Endothelial cell of umbilical vein (primary cell): ENCODE results near the gene ITGB3BP. TPM values are rescaled to one million over a fixed set of nuclear protein-coding genes. Genes with fewer than 3 reads are reported as not detected.
"Not testable (repeated sequence)": the region's sequence is repeated elsewhere in the genome, so short reads cannot be mapped to it uniquely, and the experiment has no call there.

Source experiments
- BruUV-seq: library from RNA; stranded (reverse); fragments of 400-500 nt; replicated peaks from 2 replicates; lab custom pipeline; 2021; lab: Mats Ljungman, UMichigan
- CTCF ChIA-PET: fragments of 300-600, 350-600 bp; sonication (Branson Sonifier 250); formaldehyde crosslinking; loops from one replicate; lab custom pipeline; 2021; ENCODE audit warnings: antibody characterized with exemption, inconsistent platforms; lab: Charles Lee
- POLR2A ChIA-PET: fragments of 300-600, 350-600 bp; sonication (Branson Sonifier 250); formaldehyde crosslinking; loops from one replicate; lab custom pipeline; 2021; ENCODE audit warnings: antibody characterized with exemption, inconsistent platforms; lab: Charles Lee
- DNase-seq: peaks from one replicate; pipeline ENCODE4 v3.0.0-alpha.2; 2011; ENCODE audit warnings: low read depth, low spot score
- FAIRE-seq: peaks from 2 replicates; lab custom pipeline; 2011; peaks lifted over from hg19 to GRCh38; lab: Jason Lieb, UNC
- H2AFZ ChIP-seq: 2 replicates; pipeline ENCODE4 v1.6.0; 2012; ENCODE audit warnings: low read depth, low read length, control low read depth, inconsistent platforms
- H3K27ac ChIP-seq: 2 replicates; pipeline ENCODE4 v1.5.1; 2011; ENCODE audit warnings: low read depth, mild to moderate bottlenecking, control low read depth, low read length, moderate library complexity; ENCODE audit not compliant: insufficient read depth
- H3K27me3 ChIP-seq, 2 experiments: 2 replicates each; pipeline versions ENCODE4 v1.6.0 to v1.6.1; 2011; ENCODE audit warnings: low read length in 2 of 2, mixed read lengths in 1 of 2; ENCODE audit not compliant: control insufficient read depth in 2 of 2, insufficient read depth in 2 of 2
- H3K36me3 ChIP-seq, 2 experiments: 2 replicates in 1 of 2; 3 replicates in 1 of 2; pipeline ENCODE4 v1.5.1; 2011; ENCODE audit warnings: low read length in 2 of 2, mild to moderate bottlenecking in 1 of 2, moderate library complexity in 1 of 2; ENCODE audit not compliant: control insufficient read depth in 2 of 2, insufficient read depth in 2 of 2; ENCODE audit errors: extremely low read depth in 1 of 2
- H3K4me1 ChIP-seq: 3 replicates; pipeline ENCODE4 v1.5.1; 2011; ENCODE audit warnings: mild to moderate bottlenecking, low read length; ENCODE audit not compliant: control insufficient read depth, insufficient read depth; ENCODE audit errors: extremely low read depth
- H3K4me2 ChIP-seq: 2 replicates; pipeline ENCODE4 v1.6.1; 2011; ENCODE audit warnings: low read length, control low read depth, mixed read lengths; ENCODE audit not compliant: insufficient read depth
- H3K4me3 ChIP-seq, 3 experiments: fragments of 200-600 bp in 1 of 3; sonication (generic), shearing (Covaris generic) in 1 of 3; replicated peaks in 1 of 3; 2 replicates each; pipeline ENCODE4 v1.5.1; 2011 to 2016; ENCODE audit warnings: control low read depth in 3 of 3, low read length in 3 of 3, mild to moderate bottlenecking in 2 of 3, inconsistent platforms in 1 of 3, low read depth in 1 of 3, moderate library complexity in 1 of 3; ENCODE audit not compliant: insufficient read depth in 1 of 3
- H3K79me2 ChIP-seq: 2 replicates; pipeline ENCODE4 v1.6.0; 2012; ENCODE audit warnings: low read length, inconsistent platforms; ENCODE audit not compliant: control insufficient read depth, insufficient read depth
- H3K9ac ChIP-seq: replicated peaks from 2 replicates; pipeline ENCODE3; 2011; ENCODE audit warnings: low read length, control low read depth; ENCODE audit not compliant: insufficient read depth; ENCODE audit errors: extremely low read depth
- H3K9me1 ChIP-seq: replicated peaks from 3 replicates; pipeline ENCODE4 v1.6.0; 2011; ENCODE audit warnings: mild to moderate bottlenecking, low read length; ENCODE audit not compliant: control insufficient read depth, insufficient read depth; ENCODE audit errors: extremely low read depth
- H3K9me3 ChIP-seq: replicated peaks from 2 replicates; pipeline ENCODE4 v1.5.1; 2012; ENCODE audit warnings: low read length, inconsistent platforms; ENCODE audit not compliant: control insufficient read depth, insufficient read depth
- H4K20me1 ChIP-seq: replicated peaks from 2 replicates; pipeline ENCODE3; 2011; ENCODE audit warnings: mild to moderate bottlenecking, low read length; ENCODE audit not compliant: control insufficient read depth, insufficient read depth; ENCODE audit errors: extremely low read depth
- EZH2 ChIP-seq: IDR thresholded peaks from 2 replicates; pipeline ENCODE4 v1.6.1; 2012; ENCODE audit warnings: borderline replicate concordance, low read depth, mild to moderate bottlenecking, moderate library complexity, low read length, inconsistent platforms; ENCODE audit not compliant: severe bottlenecking
- FOS ChIP-seq: IDR thresholded peaks from 2 replicates; pipeline ENCODE4 v1.6.1; 2011; ENCODE audit warnings: mild to moderate bottlenecking, low read length, moderate library complexity, borderline replicate concordance; ENCODE audit not compliant: insufficient read depth
- GATA2 ChIP-seq: IDR thresholded peaks from 2 replicates; pipeline ENCODE4 v1.7.0; 2011; ENCODE audit warnings: low read depth, mild to moderate bottlenecking, moderate library complexity, mixed read lengths, low read length; ENCODE audit not compliant: insufficient read length, insufficient read depth
- JUN ChIP-seq: IDR thresholded peaks from 2 replicates; pipeline ENCODE4 v1.6.1; 2011; ENCODE audit warnings: borderline replicate concordance, low read depth; ENCODE audit not compliant: insufficient read length, insufficient read depth
- MYC ChIP-seq: IDR thresholded peaks from one replicate; pipeline ENCODE4 v1.6.1; 2011; ENCODE audit warnings: mild to moderate bottlenecking, low read depth, low read length
- POLR2A ChIP-seq: IDR thresholded peaks from 2 replicates; pipeline ENCODE4 v1.6.1; 2012; ENCODE audit warnings: low read depth, mild to moderate bottlenecking, control low read depth, low read length
- POLR2AphosphoS5 ChIP-seq: IDR thresholded peaks from 2 replicates; pipeline ENCODE4 v1.6.1; 2012; ENCODE audit warnings: low read depth, mild to moderate bottlenecking, control low read depth, low read length, moderate library complexity; ENCODE audit not compliant: insufficient read depth
- dilution Hi-C: fragments of 300-500 bp; cut with MboI; formaldehyde crosslinking; loops from one replicate; pipeline ENCODE4 v1.15.0; 2019; ENCODE audit warnings: low sequenced_read_pairs; ENCODE audit not compliant: extremely low pct_ligation_motif_present
- intact Hi-C: fragments of 100-400 bp; cut with micrococcal nuclease; formaldehyde crosslinking; loops from one replicate; pipeline ENCODE4 v1.10.0; 2022
- polyA plus RNA-seq, 4 experiments: library from polyadenylated mRNA; depleted of rRNA in 3 of 4; stranded (reverse) in 3 of 4; unstranded in 1 of 4; fragments of >200 nt; gene quantifications; 2 replicates each; pipeline versions ENCODE4 v1.2.1 to v1.2.3, GENCODE V29; 2011 to 2012; ENCODE audit warnings: missing spikeins in 1 of 4
- total RNA-seq: library from RNA; stranded (reverse); gene quantifications from 2 replicates; pipeline ENCODE4 v1.2.3, GENCODE V29; 2021
- TF ChIP-seq, protein P1 (sequence below): IDR thresholded peaks from 2 replicates; pipeline ENCODE4 v1.6.1; 2011; ENCODE audit not compliant: insufficient read depth, insufficient read length
- TF ChIP-seq, protein P2 (sequence below), 2 donors: IDR thresholded peaks; 1 replicate in 1 of 2; 2 replicates in 1 of 2; pipeline ENCODE4 v1.5.1; 2011; ENCODE audit warnings: low read length in 2 of 2, mild to moderate bottlenecking in 2 of 2, moderate library complexity in 2 of 2, control low read depth in 1 of 2, inconsistent platforms in 1 of 2, low read depth in 1 of 2; ENCODE audit not compliant: insufficient read depth in 1 of 2; ENCODE audit errors: extremely low read depth in 1 of 2

ITGB3BP gene
- total and polyA plus RNA-seq, 2 donors (not counting 3 experiments of a cell fraction or from before 2014, with no cell fraction given), result 5.3 to 24.4 TPM

DNA sequence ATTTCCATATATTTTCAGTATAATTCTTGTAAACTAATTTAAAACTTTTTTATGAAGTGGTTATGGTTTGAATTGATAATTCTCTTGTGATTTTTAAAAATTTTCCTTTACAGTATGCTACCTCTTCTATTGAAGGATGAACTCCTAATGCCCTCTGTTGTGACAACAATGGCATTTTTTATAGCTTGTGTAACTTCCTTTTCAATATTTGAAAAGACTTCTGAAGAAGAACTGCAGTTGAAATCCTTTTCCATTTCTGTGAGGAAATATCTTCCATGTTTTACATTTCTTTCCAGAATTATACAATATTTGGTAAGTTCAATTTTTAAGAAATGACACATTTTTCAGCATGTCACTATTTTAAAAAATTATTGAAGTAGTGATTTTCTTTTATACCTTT, 94.2 kb downstream of the ITGB3BP start:
- peak overlapping the region; percentile 8 for H3K4me2 ChIP-seq
- H3K4me1 ChIP-seq, result peaks cover 3% of the 10 kb centered on the region
- H3K4me3 ChIP-seq, result no peak overlapping the region
- H3K9me3 ChIP-seq, result no peaks in the 10 kb centered on the region
- dilution Hi-C loops, result no loop called here
- DNase-seq (peak; percentile 18), FAIRE-seq (no peak)
- POLR2A ChIA-PET, result no interaction called here
- intact Hi-C loops, result no loop called here
- CTCF ChIA-PET, result interaction anchor here (0.8 to 1.4 kb wide), 3 partner anchors 12 to 18 kb away, joined by 3 read pairs; no protein-coding TSS in a partner anchor
- BruUV-seq, result no TSS peak
- H3K36me3 ChIP-seq, result no peaks in the 10 kb centered on the region
- no peak overlapping the region for H3K27ac ChIP-seq
- H3K9me1 ChIP-seq, result no peaks in the 10 kb centered on the region
- H3K79me2 ChIP-seq, result no peaks in the 10 kb centered on the region
- no peak overlapping the region for H2AFZ ChIP-seq
- H3K27me3 ChIP-seq, result no peaks in the 10 kb centered on the region
- no peak overlapping the region for H3K9ac ChIP-seq
- TF ChIP-seq POLR2A (no peak), JUN (peak; percentile 5)
- H4K20me1 ChIP-seq, result no peaks in the 10 kb centered on the region

DNA sequence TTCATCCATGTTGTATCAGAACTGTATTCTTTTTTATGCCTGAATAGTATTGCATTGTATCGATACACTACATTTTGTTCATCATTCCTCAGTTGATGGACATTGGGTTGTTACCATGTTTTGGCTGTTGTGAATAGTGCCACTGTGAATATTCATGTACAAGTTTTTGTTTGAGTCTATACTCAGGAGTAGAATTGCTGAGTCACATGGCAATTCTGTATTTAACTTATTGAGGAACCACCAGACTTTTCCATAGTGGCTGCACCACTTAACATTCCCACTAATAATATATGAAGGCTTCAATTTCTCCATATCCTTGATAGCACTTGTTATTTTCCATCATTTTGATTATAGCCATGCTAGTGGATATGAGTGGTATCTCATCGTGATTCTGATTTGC, 99.4 kb downstream of the ITGB3BP start:
- H3K4me3 ChIP-seq, result no peak overlapping the region
- H3K9me3 ChIP-seq, result no peaks in the 10 kb centered on the region
- no peaks in the 10 kb centered on the region for H3K4me1 ChIP-seq
- H4K20me1 ChIP-seq, result no peaks in the 10 kb centered on the region
- H2AFZ ChIP-seq, result no peak overlapping the region
- POLR2A ChIA-PET, result no interaction called here
- DNase-seq (no peak), FAIRE-seq (no peak)
- H3K4me2 ChIP-seq, result no peak overlapping the region
- no peaks in the 10 kb centered on the region for H3K79me2 ChIP-seq
- H3K9me1 ChIP-seq, result no peaks in the 10 kb centered on the region
- CTCF ChIA-PET, result no interaction called here
- no peaks in the 10 kb centered on the region for H3K27me3 ChIP-seq
- H3K9ac ChIP-seq, result no peak overlapping the region
- no peak for TF ChIP-seq POLR2A
- no peak for TF ChIP-seq MYC
- no peak for TF ChIP-seq JUN
- TF ChIP-seq, protein P1, sequence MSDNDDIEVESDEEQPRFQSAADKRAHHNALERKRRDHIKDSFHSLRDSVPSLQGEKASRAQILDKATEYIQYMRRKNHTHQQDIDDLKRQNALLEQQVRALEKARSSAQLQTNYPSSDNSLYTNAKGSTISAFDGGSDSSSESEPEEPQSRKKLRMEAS, result no peak
- TF ChIP-seq GATA2, result no peak
- TF ChIP-seq POLR2AphosphoS5, result no peak
- no peak for TF ChIP-seq EZH2
- no peak for TF ChIP-seq FOS
- TF ChIP-seq, protein P2, sequence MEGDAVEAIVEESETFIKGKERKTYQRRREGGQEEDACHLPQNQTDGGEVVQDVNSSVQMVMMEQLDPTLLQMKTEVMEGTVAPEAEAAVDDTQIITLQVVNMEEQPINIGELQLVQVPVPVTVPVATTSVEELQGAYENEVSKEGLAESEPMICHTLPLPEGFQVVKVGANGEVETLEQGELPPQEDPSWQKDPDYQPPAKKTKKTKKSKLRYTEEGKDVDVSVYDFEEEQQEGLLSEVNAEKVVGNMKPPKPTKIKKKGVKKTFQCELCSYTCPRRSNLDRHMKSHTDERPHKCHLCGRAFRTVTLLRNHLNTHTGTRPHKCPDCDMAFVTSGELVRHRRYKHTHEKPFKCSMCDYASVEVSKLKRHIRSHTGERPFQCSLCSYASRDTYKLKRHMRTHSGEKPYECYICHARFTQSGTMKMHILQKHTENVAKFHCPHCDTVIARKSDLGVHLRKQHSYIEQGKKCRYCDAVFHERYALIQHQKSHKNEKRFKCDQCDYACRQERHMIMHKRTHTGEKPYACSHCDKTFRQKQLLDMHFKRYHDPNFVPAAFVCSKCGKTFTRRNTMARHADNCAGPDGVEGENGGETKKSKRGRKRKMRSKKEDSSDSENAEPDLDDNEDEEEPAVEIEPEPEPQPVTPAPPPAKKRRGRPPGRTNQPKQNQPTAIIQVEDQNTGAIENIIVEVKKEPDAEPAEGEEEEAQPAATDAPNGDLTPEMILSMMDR (IDR thresholded peaks at IDR 0.05; ENCODE audit: extremely low read depth in 1 of 2, insufficient read depth in 1 of 2, low read depth in 1 of 2, low read length in 2 of 2), result no peak
- no TSS peak for BruUV-seq
- intact Hi-C loops, result no loop called here
- H3K36me3 ChIP-seq, result no peaks in the 10 kb centered on the region
- no peak overlapping the region for H3K27ac ChIP-seq
- dilution Hi-C loops, result no loop called here

DNA sequence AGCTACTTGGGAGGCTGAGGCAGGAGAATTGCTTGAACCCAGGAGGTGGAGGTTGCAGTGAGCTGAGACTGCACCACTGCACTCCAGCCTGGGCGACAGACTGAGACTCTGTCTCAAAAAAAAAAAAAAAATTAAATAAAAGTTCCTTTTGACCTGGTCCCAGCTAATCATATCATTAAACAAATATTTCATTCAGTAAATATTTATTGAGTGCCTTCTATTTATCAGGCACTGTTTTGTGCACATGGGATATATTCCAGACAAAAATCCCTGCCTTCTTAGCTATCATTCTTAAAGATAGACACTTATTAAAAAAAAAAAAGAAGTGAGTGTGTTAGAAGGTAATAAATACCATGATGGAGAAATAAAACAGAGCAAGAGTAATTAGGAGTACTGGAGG, 102.3 kb downstream of the ITGB3BP start:
- DNase-seq, H3K9ac ChIP-seq, H3K36me3 ChIP-seq, H3K4me3 ChIP-seq, FAIRE-seq, H3K4me1 ChIP-seq, H3K27ac ChIP-seq, H3K9me3 ChIP-seq, CTCF ChIA-PET, H4K20me1 ChIP-seq, dilution Hi-C loops, H3K27me3 ChIP-seq, H2AFZ ChIP-seq, H3K4me2 ChIP-seq, POLR2A ChIA-PET, H3K9me1 ChIP-seq, H3K79me2 ChIP-seq, intact Hi-C loops, BruUV-seq: not testable (repeated sequence)
